H54 (cell line): Measurements from ENCODE around the gene NFYB.
"Not testable (repeated sequence)": the region's sequence is repeated elsewhere in the genome, so short reads cannot be mapped to it uniquely, and the experiment has no call there.

Source experiments
- DNase-seq: peaks from one replicate; pipeline ENCODE4 v3.0.0; 2011; ENCODE audit warnings: low spot score, mixed read lengths; ENCODE audit not compliant: insufficient read length
- FAIRE-seq: peaks from 3 replicates; lab custom pipeline; 2011; peaks lifted over from hg19 to GRCh38; lab: Jason Lieb, UNC
- POLR2A ChIP-seq: IDR thresholded peaks from 2 replicates; pipeline ENCODE4 v1.6.1; 2011; ENCODE audit warnings: low read depth, mild to moderate bottlenecking, low read length

Gene NFYB

GRCh38 chr12:104171785-104172569 lies 34.0 kb upstream of the NFYB start:
- no peak for DNase-seq
- TF ChIP-seq POLR2A, result no peak
- no peak for FAIRE-seq

DNA sequence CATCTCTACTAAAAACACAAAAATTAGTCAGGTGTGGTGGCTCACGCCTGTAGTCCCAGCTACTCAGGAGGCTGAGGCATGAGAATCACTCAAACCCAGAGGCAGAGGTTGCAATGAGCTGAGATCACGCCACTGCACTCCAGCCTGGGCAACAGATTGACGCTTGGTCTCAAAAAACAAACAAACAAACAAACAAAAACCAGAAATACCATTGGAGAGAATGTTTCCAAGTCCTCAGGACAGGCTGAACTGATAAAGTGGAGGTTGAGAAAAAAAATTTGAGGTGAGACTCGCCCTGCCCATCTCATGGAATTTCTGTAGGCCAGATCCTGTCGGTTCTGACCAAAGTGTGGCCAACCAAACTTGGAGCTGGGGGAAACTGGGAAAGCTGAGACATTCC lies 30.6 kb upstream of the NFYB start:
- FAIRE-seq, result no peak
- no peak for DNase-seq
- TF ChIP-seq POLR2A, result no peak

GRCh38 chr12:104167519-104168458 lies 29.8 kb upstream of the NFYB start:
- no peak for TF ChIP-seq POLR2A
- FAIRE-seq, result no peak
- no peak for DNase-seq

DNA sequence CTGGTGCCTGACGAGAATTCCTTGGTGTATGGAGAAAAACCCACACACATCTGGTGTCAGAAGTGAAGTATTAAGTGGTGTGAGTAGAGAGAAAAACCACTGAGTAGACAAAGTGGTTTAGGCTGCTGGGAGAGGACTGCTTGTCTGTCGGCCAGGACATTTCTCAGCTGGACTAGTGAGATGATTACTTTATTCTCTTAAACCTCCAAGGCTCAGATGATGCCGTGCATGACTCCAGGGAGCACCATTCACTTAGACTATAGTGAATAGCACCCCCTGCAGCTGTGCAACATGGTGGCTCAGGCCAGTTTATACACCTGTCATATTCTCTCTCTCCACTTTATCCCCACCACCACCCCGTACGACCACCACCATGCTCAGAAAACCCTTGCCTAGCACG lies 28.5 kb upstream of the NFYB start:
- TF ChIP-seq POLR2A, result no peak
- DNase-seq (no peak), FAIRE-seq (no peak)

DNA sequence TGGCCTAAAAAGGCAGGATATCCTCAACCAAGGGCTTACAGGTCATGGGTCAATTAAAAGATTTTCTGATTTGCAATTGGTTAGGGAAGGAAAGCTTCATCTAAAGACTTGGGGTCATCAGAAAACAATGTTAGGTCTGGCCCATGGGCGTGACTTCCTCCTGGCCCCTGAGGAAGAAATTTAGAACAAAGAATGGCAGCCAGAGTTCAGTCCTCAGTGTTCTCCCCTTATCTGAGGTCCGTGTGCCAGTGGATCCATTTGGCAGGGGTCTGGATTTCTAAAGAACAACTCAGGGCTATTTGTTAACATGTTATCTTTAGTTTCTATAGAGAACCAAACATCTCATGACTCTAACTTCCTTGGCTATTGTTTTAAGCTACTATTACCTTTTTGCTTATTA lies 27.8 kb upstream of the NFYB start:
- no peak for TF ChIP-seq POLR2A
- no peak for DNase-seq
- no peak for FAIRE-seq

GRCh38 chr12:104164634-104165033 lies 26.6 kb upstream of the NFYB start:
- DNase-seq, result no peak
- no peak for FAIRE-seq
- TF ChIP-seq POLR2A, result no peak

- DNase-seq, result no peak
- no peak for TF ChIP-seq POLR2A
- FAIRE-seq, result no peak
These were observed 25.6 kb upstream of the NFYB start for GRCh38 chr12:104163631-104164030.

GRCh38 chr12:104163028-104163427 lies 25.0 kb upstream of the NFYB start:
- not testable (repeated sequence) for FAIRE-seq

GRCh38 chr12:104155711-104156555 lies 17.9 kb upstream of the NFYB start:
- DNase-seq (no peak), FAIRE-seq (no peak)

More at GRCh38 chr12:104163028-104163427, 25.0 kb upstream of the NFYB start:
- not testable (repeated sequence) for DNase-seq

GRCh38 chr12:104154806-104155205 lies 16.8 kb upstream of the NFYB start:
- FAIRE-seq (no peak), DNase-seq (no peak)
- TF ChIP-seq POLR2A, result no peak

More at GRCh38 chr12:104155711-104156555, 17.9 kb upstream of the NFYB start:
- no peak for TF ChIP-seq POLR2A

DNA sequence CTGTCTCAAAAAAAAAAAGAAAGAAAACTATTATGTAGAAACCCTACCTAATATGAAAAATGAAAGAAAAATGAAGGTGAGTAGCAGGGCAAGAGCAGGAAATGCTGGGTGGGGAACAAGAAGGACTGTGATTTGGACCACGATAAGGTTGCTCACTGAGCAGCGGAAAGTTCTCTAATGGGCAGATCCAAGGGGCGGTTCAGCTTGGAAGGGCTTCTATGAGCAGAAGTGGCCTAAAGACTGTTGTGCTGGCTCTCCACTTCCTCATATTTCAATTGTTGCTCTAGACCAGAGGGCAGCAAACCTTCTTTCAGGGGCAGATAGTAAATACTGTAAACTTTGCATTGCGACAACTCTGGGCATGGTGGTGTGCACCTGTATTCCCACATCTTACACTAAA lies 16.3 kb upstream of the NFYB start:
- no peak for DNase-seq
- no peak for TF ChIP-seq POLR2A
- FAIRE-seq, result no peak

- FAIRE-seq (no peak), DNase-seq (no peak)
- TF ChIP-seq POLR2A, result no peak
These were observed 14.8 kb upstream of the NFYB start for GRCh38 chr12:104152685-104153241.

GRCh38 chr12:104150416-104150815 lies 12.4 kb upstream of the NFYB start:
- no peak for TF ChIP-seq POLR2A
- no peak for DNase-seq
- no peak for FAIRE-seq
